Activated CD4-positive, CD25-positive, alpha-beta regulatory T cell treated with anti-CD3 and anti-CD28 coated beads, Interleukin-2, amount 50 U/mL, for 72 hours (primary cell): Measurements from ENCODE around the gene CCNA1.

ENCODE experiments used
- DNase-seq: peaks from one replicate; pipeline ENCODE4 v3.0.0; 2021

The CCNA1 gene

DNA sequence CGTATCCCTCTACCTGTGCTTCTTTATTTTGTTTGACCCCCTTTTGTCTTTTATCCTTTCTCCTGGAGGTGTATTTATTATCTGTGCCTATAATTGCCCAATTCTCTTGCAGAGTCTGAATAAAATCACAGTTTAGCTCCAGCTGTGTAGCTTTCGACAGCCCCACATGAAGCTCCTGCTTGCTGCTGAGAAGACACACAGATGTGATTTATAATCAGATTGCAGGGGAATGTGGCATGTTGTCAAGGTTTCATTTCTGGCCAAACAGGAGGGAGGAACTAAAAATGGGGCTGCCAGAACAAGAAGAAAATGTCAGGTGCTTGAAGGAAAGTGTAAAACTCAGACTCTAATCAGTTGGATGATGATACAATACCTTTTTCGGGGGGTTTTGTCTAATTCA, 22.7 kb downstream of the CCNA1 start:
- no peak for DNase-seq

DNA sequence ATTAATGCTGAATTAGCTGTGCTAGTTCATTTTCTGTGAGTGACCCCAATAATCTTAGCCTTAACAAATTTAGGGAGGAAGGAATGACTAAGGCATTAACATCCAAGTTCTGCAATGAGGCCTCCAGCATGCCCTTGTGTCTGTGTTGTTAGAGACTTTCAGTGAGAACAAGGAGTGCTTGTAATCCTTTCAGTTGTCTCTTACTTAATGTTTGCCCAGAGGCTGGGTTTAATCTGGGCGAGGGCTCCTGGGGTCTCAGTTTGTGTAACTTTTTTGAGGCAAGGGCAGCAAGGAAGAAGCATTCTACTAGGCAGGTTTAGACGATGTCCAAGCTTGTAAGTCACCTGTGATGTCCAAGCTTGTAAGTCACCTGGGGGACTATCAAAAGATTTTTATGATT, 24.3 kb downstream of the CCNA1 start:
- no peak for DNase-seq

DNA sequence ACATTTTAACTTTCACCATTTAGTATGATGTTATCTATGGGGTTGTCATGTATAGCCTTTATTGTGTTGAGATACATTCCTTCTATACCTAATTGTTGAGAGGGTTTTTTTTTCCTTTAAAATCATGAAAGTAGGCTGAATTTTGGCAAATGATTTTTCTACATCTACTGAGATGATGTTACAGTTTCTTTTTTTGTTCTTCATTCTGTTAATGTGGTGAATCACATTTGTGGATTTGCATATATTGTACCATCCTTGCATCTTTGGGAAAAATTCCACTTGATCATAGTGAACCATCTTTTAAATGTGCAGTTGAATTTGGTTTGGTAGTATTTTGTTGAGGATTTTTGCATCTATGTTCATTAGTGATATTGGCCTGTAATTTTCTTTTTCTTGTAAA, 29.2 kb downstream of the CCNA1 start:
- DNase-seq, result no peak

DNA sequence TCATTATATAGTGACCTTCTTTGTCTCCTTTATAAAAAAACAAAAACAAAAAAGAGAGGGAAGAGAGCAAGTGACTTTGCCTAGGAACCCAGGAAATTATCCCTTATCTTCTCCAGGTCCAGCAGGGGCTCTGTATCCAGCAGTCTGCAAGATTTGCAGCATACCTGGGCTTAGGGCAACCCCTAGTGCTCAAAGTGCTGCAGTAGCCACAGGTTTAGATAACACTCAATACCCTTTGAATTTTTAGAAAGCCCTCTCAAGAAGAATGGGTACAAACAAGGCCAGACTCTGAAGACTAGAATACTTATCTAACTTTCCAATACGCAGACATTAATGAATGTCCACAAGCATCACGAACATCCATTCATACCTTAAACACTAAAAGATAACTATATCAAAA, 43.2 kb downstream of the CCNA1 start:
- no peak for DNase-seq

DNA sequence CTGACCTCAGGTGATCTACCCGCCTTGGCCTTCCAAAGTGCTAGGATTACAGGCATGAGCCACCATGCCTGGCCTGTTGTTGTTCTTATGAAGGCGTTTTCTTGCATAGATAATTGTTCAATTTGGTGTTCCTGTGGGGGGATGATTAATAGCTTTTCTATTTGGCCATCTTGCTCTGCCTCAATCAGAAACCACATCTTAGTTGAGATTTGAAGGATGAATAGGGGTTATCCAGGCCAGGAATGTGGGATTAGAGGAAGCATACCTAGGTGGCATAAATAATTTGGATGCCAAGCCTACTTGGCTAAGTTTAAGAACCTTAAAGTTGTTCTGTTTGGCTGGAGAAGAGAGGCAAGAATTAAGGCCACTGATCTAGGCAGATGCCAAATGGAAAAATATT, 44.4 kb downstream of the CCNA1 start:
- no peak for DNase-seq

DNA sequence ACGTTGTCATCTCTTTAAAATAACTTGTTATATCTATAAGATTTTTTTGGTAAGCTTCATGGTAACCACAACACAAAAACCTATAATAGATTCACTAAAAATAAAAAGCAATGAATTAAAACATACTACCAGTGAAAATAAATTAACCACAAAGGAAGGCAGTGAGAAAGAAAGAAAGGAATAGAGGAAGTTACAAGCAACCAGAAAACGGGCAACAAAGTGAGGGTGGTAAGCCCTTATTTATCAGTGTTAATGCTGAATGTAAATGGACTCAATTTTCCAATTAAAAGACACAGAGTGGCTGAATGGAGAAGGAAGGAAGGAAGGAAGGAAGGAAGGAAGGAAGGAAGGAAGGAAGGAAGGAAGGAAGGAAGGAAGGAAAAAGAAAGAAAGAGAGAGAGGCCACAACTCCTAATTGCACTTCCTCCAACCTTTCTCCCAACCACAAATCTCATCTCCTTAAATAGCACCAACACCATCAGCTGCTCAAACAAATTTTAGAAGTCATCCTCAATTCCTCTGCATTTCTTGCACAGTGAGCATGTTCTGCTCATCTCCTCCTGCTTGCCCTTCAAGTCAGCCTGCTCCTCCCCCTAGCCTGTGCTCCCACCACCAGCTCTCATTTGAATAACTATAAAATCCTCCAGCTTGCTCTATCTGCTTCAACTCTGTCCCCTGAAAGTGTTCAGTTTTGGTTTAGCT, 48.6 kb downstream of the CCNA1 start:
- no peak for DNase-seq

DNA sequence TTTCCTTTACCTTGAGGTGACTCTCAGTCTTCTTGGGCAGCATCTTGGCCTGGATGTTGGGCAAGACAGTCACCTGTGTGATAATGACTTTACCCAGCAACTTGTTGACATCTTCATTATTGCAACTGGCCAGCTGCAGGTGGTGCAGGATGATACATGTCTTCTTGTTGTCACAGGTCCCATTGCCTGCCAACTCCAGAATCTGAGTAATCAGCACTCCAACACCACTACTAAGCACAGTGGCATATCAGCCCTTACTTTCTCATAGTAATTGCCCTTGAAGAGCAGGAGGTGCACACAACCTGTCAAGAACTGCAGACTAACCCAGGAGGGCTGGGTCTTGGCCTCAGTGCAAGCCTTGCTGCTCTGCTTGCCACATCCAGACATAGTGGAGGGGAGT, 57.8 kb downstream of the CCNA1 start:
- no peak for DNase-seq
